Measurements from ENCODE around the gene RNF10.
"Not testable (repeated sequence)": the region's sequence is repeated elsewhere in the genome, so short reads cannot be mapped to it uniquely, and the experiment has no call there.

Gene RNF10

DNA sequence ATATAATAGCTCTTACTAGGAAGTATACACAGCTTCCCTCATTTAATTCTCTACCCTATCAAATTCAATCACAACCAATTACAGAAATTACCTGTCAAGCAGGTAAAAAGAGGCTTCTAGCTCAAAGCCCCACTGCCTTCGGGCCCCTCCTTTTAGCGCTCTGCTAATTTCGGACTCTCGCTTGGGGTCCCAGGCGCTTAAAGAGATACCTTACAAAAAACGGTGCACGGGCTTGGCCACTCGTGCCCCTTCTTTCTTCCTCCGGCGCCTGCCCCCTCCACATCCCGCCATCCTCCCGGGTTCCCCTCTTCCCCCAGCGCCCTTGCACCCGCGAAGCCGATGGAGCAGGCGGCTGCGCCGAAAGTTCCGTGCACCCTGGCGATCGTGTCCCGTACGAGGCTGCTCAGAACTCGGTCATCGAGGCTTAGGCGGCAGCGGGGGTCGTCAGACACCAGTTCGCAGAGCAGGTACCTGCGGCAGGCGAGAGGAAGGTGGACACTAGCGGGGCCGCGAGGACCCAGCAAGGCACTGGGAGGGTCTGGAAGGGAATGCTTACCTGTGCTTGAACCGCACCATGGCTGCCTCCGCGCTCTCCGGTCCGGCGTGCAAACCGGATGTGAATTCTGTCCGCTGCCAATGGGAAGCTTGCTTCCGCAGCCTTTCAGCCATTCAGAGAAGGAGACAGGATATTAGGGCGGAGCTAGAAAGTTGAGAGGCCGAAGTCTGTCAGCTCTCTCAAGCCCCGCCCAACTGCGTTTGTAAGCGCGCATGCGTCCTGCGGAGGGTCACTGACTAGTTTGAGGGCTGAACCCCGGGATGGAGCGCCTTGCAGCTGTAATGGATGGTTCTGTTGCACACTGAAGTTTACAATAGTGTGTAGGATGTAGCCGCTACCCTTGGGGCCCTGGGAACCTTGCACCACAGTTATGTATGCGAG, 46.9 kb downstream of the RNF10 start, which contains the start of gene POP5:
Gene POP5, minus strand, starts transcription at position 616 of the 937 bp plus-strand sequence. Its CDS starts 40 bp downstream, at position 576.
- DNase-seq, result peak; percentile 97

GRCh38 chr12:120581998-120582397, 47.8 kb downstream of the RNF10 start:
- no peak for DNase-seq

- peak; percentile 83 for DNase-seq
These were observed 49.4 kb downstream of the RNF10 start for GRCh38 chr12:120583478-120584030.

DNA sequence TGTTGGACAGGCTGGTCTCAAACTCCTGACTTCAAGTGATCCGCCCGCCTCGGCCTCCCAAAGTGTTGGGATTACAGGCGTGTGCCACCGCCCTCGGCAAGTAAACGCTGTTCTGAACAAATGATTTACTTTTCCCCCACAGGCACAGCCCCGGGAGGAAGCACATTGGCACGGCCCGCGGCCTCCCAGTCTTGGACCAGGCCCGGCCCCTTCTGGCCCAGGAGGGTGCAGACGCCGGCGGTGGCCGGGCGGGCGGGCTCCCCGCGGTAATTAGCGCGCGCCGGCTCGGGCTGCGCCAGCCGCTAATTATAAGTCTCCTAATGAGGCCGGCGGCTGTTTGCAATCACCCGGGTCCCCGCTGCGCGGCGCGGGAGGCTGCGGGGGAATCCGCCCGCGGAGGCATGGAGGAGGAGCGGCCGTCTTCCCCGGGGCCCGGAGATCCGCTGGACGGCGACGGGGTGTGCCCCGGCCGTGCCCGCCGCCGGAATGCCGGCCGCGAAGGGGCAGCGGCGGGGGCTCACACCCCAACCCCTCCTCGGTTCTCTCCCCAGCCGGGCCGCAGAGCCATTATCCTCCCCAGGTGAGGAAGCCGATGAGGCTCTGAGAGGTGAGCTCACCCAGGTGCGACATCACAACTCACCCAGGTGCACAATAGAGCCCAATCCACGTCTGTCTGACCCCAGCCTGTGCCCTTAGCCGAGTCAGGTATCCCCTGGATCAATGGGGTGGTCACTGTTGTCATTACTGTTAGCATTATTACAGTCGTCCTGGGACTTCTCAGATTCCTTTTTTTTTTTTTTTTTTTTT, 50.4 kb downstream of the RNF10 start:
- peak; percentile 37 for DNase-seq

DNA sequence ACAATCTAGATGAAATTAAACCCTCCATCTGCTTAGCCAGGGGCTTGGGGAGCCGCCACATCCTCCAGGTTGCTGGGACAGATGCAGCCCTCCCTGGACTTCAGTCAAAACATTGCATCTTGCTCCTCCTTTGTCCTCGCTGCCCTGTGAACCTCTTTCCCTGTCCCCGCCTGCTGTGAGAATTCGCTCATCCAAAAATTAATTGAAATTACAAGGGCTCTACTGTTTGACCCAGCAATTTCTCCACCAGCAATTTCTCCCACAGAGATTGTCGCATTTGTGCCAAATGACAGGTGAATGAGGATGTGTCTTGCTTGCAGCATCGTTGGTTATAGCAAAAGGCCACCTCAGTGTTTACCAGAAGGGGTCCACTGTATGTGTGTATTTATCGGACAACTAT, 52.0 kb downstream of the RNF10 start:
- DNase-seq, result no peak

GRCh38 chr12:120586860-120587259, 52.7 kb downstream of the RNF10 start:
- no peak for DNase-seq

GRCh38 chr12:120588371-120588770, 54.2 kb downstream of the RNF10 start:
- DNase-seq, result no peak

DNA sequence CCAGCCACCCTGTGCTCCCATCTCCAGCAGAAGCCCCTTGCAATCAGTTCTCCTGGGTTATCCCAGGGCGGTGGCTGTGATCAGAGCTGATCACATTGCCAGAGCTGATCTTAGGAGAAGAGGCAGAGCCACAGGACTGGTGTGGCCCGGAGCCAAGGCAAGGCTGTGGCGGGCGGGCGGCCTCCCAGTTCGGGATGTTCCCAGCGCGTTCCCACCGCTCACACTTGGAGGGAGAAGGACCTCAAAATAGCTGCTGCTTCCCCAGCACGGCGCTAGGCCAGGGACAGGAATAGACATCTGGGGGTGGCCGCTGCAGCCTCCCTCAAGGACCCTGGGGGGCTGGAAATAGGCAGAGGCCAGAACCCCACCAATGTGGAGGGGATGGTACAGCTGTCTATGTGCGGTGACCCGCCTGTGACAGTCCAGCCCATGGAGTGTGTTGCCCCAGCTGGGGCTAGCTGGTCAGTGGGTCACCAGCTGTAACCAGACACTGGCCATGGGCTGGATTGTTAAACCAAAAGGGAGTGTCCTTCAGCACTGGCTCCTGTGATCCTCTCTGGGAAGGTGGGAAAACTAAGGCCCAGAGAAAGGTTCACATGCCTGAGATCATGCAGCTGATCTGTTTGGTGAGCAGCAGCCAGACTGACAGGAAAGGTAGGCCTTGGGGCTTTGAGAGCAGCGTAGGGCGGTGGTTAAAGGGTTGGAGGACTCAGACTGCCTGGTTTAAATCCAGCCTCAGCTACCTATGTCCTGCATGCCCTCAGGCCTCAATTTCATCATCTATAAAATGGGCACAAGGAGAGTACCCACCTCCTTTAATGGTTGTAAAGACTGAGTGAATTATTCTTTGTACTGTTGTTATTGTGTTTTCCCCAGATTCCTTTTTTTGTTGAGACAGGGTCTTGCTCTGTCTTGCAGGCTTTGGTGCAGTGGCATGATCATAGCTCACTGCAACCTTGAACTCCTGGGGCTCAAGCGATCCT, 55.1 kb downstream of the RNF10 start:
- DNase-seq, result peak; percentile 66

DNA sequence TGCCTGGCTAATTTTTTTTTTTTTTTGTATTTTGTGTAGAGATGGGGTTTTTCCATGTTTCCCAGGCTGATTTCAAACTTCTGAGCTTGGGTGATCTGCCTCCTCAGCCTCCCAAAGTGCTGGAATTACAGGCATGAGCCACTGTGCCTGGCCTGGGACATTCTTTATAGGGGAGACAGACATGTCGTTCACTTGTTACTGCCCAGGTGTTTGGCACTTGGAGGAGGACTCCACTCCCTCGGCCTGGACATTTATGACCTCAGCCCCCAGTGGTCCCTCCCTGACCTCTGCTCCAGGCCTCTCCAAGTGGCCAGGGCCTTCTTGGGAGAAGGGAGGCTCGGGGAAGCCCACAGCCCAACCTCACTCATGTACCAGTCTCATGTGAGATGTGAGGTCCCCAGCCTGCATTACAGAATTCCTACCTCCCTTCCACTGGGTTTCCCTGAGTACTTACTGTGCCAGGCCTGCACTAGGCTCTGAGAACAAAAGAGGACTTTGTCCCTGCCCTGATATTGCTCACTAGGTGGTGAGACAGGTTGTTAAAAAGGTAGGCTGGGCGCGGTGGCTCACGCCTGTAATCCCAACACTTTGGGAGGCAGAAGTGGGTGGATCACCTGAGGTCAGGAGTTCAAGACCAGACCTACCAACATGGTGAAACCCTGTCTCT, 56.7 kb downstream of the RNF10 start:
- DNase-seq, result no peak

- DNase-seq, result no peak
These were observed 58.2 kb downstream of the RNF10 start for GRCh38 chr12:120592121-120593049.

GRCh38 chr12:120596901-120597300, 62.7 kb downstream of the RNF10 start:
- DNase-seq, result no peak

DNA sequence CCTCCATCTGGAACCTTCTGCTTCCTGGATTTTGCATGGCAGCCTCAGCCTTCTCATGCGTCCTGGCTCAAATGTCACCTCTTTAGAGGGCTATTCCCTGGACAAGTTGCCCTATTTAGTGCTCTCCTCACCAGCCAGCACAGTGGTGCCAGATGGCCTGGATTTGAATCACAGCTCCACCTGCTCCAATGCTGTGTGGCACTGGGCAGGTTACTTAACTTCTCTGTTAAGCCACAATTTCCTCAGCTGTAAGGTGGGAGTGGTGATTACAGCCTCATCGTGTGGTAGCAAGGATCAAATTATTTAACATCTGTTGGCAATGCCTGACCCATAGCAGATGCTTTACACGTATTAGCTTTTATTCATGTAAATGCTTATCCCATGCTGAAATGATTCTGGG, 63.7 kb downstream of the RNF10 start:
- DNase-seq, result no peak

- no peak for DNase-seq
These were observed 64.7 kb downstream of the RNF10 start for GRCh38 chr12:120598674-120599463.

GRCh38 chr12:120599672-120600552, 65.8 kb downstream of the RNF10 start:
- DNase-seq, result no peak

DNA sequence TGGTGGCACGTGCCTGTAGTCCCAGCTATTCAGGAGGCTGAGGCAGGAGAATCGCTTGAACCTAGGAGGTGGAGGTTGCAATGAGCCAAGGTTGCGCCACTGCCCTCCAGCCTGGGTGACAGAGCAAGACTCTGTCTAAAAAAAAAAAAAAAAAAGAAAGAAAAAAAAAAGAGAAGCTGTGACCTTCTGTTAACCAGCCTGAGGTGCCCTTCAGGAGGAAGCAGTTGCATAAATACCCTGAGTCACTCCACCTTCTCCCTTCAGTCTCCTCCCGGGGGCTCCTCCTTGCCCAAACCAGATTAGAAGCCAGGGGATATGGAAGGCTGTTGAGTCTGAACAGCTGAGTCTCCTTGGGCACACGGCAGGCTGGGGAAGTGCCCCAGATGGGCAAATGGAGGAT, 68.3 kb downstream of the RNF10 start:
- not testable (repeated sequence) for DNase-seq

DNA sequence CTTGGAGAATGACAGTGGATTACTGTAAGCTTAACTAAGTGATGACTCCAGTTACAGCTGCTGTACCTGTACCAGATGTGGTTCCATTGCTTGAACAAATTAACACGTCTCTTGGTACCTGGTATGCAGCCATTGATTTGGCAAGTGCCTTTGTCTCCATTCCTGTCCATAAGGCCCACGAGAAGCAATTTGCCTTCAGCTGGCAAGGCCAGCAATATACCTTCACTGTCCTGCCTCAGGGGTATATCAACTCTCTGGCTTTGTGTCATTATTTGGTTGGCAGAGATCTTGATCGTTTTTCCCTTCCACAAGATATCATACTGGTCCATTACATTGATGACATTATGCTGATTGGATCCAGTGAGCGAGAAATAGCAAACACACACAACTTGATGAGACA, 76.4 kb downstream of the RNF10 start:
- no peak for DNase-seq

GRCh38 chr12:120611534-120611933, 77.4 kb downstream of the RNF10 start:
- not testable (repeated sequence) for DNase-seq

DNA sequence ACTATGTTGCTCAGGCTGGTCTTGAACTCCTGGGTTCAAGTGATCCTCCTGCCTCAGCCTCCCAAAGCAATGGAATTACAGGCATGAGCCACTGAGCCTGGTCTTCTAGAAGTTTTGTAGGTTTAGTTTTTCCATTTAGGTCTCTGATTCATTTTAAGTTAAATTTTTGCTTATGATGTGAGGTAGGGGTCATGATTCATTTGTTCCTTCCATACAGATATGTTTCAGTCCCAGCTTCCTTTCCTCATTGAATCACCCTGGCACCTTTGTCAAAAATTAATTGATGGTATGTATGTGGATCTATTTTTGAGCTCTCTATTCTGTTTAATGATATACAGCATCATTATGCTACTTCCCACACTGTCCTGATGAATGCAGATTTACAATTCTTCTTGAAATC, 80.7 kb downstream of the RNF10 start:
- DNase-seq, result no peak

All from right hindlimb (tissue), 1 donor.